NCI-H526 (cell line): Measurements from ENCODE around the gene PTCH1.

Experiments used
- DNase-seq, 2 experiments: peaks; one replicate each; lab custom pipeline; 2025; lab: John Stamatoyannopoulos, UW

PTCH1 gene

DNA sequence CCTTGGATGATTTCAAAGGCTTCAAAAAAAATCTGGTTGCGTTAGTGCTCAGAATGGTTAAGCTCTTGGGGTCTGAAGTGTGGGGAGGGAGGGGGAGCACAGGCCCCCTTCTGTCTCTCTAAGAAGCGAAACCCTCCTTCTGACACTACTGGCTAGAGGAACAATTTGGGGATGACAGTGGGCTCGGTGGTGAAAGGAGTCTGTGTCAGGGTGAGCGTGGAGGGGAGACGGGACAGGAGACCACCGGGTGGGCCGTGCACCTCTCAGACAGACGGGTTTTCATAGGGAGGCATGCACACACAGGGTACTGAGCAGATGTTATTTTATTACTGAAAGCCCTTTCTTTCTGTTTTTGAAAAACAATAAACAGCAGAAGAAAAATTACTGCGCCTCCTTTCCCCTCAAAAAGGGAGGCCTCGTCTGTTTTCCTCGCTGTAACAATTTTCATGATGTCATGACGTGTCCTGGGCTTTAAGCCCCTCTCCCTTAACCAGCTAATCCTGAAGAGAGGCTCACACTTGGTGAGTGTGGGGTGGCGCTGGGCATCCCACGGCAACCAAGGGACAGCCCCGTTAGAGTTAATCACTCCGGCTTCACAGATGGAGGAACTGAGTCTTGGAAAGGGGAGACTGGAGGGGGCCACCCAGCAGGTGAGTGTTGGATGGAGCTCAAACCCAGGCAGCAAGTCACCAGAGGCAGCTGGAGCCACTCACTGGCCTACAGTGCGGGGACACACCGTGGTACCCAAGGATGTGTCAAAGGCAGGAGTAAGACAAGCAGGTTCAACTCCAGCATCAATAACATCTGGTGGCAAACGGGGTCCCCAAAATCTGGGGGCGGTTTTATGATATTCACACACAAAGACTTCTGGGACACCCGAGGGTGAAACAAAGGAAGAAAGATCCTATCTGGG lies 53.4 kb downstream of the PTCH1 start:
- no peak for DNase-seq

GRCh38 chr9:95462249-95463147 lies 54.3 kb downstream of the PTCH1 start:
- peak; percentile 89 to 91 for DNase-seq

DNA sequence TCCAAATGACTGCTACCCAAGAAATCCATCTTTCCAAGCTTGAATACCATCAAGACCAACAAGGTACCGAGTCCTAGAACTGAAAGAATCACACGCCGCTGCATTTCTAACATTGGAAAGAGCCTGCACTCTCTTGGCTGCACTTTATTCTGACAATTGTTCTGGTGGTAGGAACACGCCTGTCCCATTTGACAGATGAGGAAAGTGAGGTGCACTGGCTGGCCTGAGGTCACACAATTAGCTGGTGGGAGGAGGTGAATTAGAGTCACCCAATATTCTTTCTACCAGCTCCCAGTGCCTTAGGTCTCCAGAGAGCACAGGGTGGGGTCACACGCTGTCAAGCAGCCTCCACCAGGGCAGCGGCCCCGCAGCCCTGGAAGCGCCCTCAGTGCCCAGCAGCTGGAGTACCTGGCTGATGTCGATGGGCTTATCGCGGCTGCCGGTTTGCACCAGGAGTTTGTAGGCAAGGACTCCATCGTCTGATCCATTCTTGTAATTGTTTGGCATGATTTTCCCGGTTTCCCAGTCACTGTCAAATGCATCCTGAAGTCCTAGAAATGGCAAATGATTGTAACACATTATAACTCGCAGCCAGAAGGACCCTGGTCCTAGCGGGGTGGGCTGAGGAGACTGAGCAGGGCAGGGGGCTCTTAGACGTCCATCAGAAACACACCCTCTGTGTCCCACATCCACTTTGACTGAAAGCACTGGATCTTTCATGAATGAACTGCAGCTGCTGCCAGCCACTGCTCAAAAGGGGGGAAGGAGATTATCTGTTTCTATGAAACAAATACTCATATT lies 55.1 kb downstream of the PTCH1 start:
- no peak for DNase-seq

GRCh38 chr9:95460518-95461164 lies 56.1 kb downstream of the PTCH1 start:
- no peak for DNase-seq

DNA sequence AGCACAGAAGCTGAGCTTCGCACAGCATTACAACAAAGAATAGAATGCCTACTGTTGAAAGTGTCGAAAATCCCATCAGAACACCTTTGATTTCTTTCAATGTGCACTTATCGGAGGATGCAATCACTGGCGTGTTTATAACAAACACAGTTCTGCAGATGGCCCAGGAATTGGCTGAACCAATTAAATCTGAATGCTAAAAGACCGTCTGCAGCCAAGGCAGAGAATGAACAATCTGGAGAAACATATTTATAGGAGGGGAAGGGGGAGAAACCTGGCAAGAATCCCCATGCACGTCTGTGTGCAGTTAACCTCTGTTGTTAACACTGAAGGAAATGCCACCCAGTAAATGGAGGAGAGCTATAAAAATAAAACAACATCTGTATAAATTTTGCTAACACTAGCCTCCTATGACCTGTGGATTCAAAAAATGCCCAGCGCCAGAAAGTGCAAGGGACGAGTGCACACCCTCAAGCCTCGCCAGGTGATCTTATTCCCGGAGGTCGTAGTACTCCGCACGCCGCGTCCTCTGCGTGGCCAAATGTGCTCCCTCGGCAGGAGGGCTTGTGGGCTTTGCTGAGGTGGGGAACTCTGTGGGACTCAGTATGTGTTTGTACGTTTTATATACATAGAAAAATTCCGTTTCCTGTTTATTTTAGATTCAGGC lies 56.8 kb downstream of the PTCH1 start:
- no peak for DNase-seq

DNA sequence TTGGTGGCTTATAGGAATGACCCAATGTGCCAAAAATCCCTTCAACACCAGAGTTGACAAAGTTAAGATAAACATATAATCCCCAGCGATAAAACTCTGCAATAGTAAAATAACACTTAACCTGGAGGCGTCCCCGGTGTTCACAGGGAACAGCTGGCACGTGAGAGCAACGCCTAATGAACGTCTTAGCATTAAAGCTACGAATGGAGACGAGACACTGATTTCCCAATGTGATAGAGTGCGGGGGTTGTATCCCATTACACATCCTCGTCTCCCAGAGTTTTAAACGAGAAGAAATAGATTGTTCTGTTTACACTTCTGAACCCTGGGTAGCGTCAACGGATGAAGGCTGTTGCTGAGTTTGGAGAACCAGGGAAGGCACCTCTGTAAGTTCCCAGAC lies 57.6 kb downstream of the PTCH1 start:
- DNase-seq = no peak

GRCh38 chr9:95458666-95459065 lies 58.1 kb downstream of the PTCH1 start:
- peak in 1 of 2 experiments; percentile 10 for DNase-seq

GRCh38 chr9:95457769-95458168 lies 59.0 kb downstream of the PTCH1 start:
- DNase-seq = no peak

DNA sequence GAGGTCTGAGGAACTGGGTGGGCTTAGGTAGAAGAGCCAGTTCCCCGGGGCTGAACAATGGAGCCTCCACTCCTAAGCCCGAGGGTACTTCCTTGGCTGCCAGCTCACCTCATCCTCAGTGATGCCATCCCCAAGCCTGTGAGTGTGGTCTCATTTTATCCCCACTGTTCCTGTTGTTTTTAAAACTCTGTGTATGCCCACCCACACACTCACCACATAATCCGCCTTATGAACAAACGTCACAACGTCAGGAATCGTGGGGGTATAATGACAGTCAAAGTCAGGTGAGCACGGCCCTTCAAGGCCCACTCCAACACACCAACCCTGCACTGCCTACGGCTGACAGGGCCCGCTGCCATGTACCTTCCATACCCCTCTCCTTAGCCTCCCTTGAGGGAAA lies 61.1 kb downstream of the PTCH1 start:
- DNase-seq = no peak

- DNase-seq = no peak
Measured at GRCh38 chr9:95452176-95452575, 64.6 kb downstream of the PTCH1 start.

DNA sequence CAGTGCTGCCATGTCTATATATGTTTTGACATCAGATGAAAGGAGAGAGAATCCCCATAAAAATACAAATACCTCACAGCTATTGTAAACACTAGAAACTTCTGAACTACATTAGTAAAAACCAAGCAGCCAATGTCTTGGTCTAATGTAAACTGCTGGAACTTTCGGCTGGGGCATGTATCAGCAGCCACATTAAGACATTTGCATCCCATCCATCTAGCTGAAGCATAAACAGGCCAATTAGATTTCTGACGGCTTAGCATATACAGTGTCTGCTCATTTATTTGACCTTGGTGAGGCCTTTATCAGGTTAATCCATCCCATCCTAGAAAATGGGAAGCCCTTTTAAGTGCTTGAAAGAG lies 65.7 kb downstream of the PTCH1 start:
- DNase-seq = no peak

GRCh38 chr9:95450171-95451064 lies 66.4 kb downstream of the PTCH1 start:
- no peak for DNase-seq

DNA sequence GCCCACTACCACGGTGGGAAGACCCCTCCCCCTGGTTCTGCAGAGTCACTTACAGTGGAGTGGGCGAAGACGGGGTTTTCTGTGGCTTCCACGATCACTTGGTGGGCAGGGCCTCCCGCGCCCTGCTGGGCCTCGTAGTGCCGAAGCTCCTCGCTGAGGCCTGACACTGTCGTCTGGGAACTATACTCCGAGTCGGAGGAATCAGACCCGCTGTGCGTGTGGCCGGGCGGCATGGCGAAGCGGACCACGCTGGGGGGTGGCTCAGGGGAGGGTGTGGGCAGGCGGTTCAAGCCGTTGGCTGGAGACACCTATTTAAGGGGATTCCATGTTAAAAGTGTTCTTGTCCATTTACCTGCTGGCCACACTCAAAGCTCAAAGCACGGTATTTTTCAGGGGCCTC lies 67.8 kb downstream of the PTCH1 start:
- DNase-seq = no peak

DNA sequence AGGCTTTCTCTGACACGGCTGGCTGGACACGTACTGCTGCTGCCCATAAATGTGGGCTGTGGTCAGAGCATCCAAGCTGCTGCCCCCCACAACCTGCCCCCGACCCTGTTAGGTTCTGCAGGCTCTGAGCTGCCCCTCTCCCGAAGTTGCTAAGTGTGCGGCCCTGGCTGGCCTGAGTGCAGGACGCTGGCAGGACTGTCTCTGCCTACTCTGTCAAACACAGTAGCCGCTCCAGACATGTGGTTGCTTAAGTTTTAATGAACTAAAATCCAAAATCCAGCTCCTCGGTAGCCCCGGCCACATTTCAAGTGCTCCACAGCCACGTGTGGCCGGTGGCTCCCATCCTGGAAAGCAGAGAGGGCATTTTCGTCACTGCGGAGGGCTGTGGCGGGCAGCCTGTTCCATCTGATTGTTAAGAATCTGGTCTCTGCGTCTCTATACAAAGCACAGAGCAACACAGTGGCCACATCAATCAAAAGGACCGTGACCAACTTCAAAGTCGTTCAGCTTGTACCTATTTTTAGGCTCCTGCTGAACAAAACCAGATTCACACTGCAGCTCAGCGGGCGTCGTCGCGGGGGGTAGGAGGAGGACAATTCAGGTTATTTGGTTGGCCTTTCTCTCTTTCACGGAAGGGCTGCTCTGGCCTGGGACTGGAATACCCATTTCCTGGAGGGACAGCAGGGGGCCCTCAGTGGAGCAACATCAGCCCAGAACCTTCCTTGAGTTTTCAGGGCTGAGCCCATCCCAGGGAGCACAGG lies 68.9 kb downstream of the PTCH1 start:
- DNase-seq = no peak

GRCh38 chr9:95446984-95447383 lies 69.8 kb downstream of the PTCH1 start:
- DNase-seq = no peak

DNA sequence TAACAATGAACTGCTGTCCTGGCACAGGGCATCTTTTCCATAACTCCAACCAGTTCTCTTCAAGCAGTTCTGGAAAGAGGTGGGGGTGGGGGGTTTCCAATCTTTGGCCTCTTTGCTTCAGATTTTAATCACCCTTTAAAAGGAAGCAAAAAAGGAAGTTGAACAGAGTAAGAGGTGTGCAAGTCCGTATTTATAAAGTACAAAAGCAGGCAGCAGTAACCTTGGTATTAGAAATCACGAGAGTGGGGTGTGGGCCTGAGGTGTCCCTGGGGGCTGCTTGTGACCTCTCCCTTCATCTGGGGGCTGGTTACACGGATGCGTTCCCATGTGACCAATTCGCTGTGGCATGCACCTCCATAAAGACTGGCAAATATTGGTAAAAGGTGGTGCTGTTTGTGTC lies 70.5 kb downstream of the PTCH1 start:
- DNase-seq = no peak

- DNase-seq = no peak
Measured at GRCh38 chr9:95444160-95444559, 72.6 kb downstream of the PTCH1 start.

- no peak for DNase-seq
Measured at GRCh38 chr9:95443301-95443700, 73.5 kb downstream of the PTCH1 start.

DNA sequence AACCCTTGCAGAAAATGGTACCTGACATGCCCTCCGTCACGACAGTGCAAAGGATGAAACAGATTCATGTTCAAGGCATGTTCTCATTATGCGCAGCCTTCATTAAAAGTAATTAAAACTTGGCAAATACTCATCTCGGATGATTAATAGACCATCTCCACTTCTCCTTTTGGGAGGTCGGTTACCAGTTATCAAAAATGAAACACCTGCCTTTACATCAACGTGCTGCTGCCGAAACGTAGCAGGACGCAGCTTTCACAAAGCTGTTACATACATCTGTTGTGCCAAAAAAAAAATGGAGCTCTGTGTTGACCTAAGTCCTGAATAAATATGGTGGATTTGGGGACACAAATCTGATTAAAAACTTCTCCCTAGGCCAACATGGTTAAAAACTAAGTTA lies 75.7 kb downstream of the PTCH1 start:
- no peak for DNase-seq
